OCI-LY1 (cell line): ENCODE data around the gene NR1D2.

Experiments used
- H2AFZ ChIP-seq: fragments of 200-600 bp; sonication (generic), shearing (Covaris generic); 2 replicates; pipeline ENCODE4 v1.6.0; 2014; ENCODE audit warnings: antibody characterized with exemption, mild to moderate bottlenecking, low read length
- H3F3A ChIP-seq: fragments of 200-600 bp; sonication (generic), shearing (Covaris generic); 2 replicates; pipeline ENCODE4 v1.6.0; 2014; ENCODE audit warnings: mild to moderate bottlenecking, antibody characterized with exemption, low read length, moderate library complexity; ENCODE audit not compliant: insufficient read depth
- H3K27ac ChIP-seq: fragments of 200-600 bp; sonication (generic); 2 replicates; pipeline ENCODE4 v1.5.1; 2014; ENCODE audit warnings: low read length, mixed run types, mild to moderate bottlenecking, low read depth; ENCODE audit not compliant: poor library complexity, severe bottlenecking
- H3K27me3 ChIP-seq: fragments of 200-600 bp; sonication (generic); 2 replicates; pipeline ENCODE4 v1.6.0; 2014; ENCODE audit warnings: antibody characterized with exemption, mild to moderate bottlenecking, low read length, moderate library complexity; ENCODE audit not compliant: insufficient read depth
- H3K36me3 ChIP-seq: fragments of 200-600 bp; sonication (generic); 2 replicates; pipeline ENCODE4 v1.6.1; 2014; ENCODE audit warnings: mild to moderate bottlenecking, antibody characterized with exemption, low read length, moderate library complexity, mixed read lengths; ENCODE audit not compliant: insufficient read depth
- H3K4me1 ChIP-seq: fragments of 200-600 bp; sonication (generic); 2 replicates; pipeline ENCODE4 v1.5.1; 2014; ENCODE audit warnings: mild to moderate bottlenecking, low read length, moderate library complexity; ENCODE audit not compliant: insufficient read depth, severe bottlenecking
- H3K4me2 ChIP-seq: fragments of 200-600 bp; sonication (generic), shearing (Covaris generic); 2 replicates; pipeline ENCODE4 v1.6.1; 2014; ENCODE audit warnings: low read length
- H3K4me3 ChIP-seq: fragments of 200-600 bp; sonication (generic); 2 replicates; pipeline ENCODE4 v1.5.1; 2014; ENCODE audit warnings: low read length, low read depth, mild to moderate bottlenecking, mixed read lengths; ENCODE audit not compliant: poor library complexity, severe bottlenecking
- H3K79me2 ChIP-seq: fragments of 200-600 bp; shearing (Covaris generic); 2 replicates; pipeline ENCODE4 v1.6.1; 2016; ENCODE audit warnings: mixed run types, low read length, mixed read lengths; ENCODE audit not compliant: insufficient read depth
- H3K9ac ChIP-seq: fragments of 200-600 bp; sonication (generic), shearing (Covaris generic); 2 replicates; pipeline ENCODE4 v1.6.1; 2014; ENCODE audit warnings: mild to moderate bottlenecking, low read length, mixed read lengths
- H3K9me2 ChIP-seq: fragments of 200-600 bp; sonication (generic), shearing (Covaris generic); 2 replicates; pipeline ENCODE4 v1.6.1; 2014; ENCODE audit warnings: low read depth, mild to moderate bottlenecking, low read length, mixed read lengths
- H3K9me3 ChIP-seq: fragments of 200-600 bp; shearing (Covaris generic); 2 replicates; pipeline ENCODE4 v1.6.1; 2014; ENCODE audit warnings: low read length, mixed read lengths
- H4K20me1 ChIP-seq: fragments of 200-600 bp; sonication (generic), shearing (Covaris generic); 2 replicates; pipeline ENCODE4 v1.6.0; 2016; ENCODE audit warnings: mild to moderate bottlenecking, low read length; ENCODE audit not compliant: insufficient read depth
- CTCF ChIP-seq: fragments of 200-600 bp; sonication (generic), shearing (Covaris generic); IDR thresholded peaks from 2 replicates; pipeline ENCODE4 v1.5.1; 2017; ENCODE audit warnings: mild to moderate bottlenecking, antibody characterized with exemption, low read length, moderate library complexity, mixed read lengths
- EZH2 ChIP-seq: fragments of 200-600 bp; sonication (generic), shearing (Covaris generic); IDR thresholded peaks from 2 replicates; pipeline ENCODE4 v1.8.0; 2017; ENCODE audit warnings: borderline replicate concordance, mixed run types, mild to moderate bottlenecking, antibody characterized with exemption, low read length, moderate library complexity, mixed read lengths

The NR1D2 gene

GRCh38 chr3:23959135-23959900 lies 14.2 kb downstream of the NR1D2 start:
- Histone ChIP-seq H3K9ac (no peak overlapping the region), H4K20me1 (no peaks in the 10 kb centered on the region), H3K27ac (no peak overlapping the region), H3K9me2 (no peaks in the 10 kb centered on the region), H3K4me1 (no peaks in the 10 kb centered on the region), H3K27me3 (no peaks in the 10 kb centered on the region), H2AFZ (no peak overlapping the region), H3K9me3 (no peaks in the 10 kb centered on the region), H3K79me2 (no peaks in the 10 kb centered on the region), H3K4me2 (no peak overlapping the region), H3K4me3 (no peak overlapping the region), H3K36me3 (peaks cover 7% of the 10 kb centered on the region; the same call in 1 of the 2 replicates), H3F3A (no peaks in the 10 kb centered on the region)
- TF ChIP-seq CTCF, result no peak
- no peak for TF ChIP-seq EZH2

GRCh38 chr3:23960649-23961048 lies 15.6 kb downstream of the NR1D2 start:
- Histone ChIP-seq H3K4me2 (no peak overlapping the region), H4K20me1 (no peaks in the 10 kb centered on the region), H3K4me3 (no peak overlapping the region), H3K27me3 (no peaks in the 10 kb centered on the region), H3K36me3 (peaks cover 7% of the 10 kb centered on the region; the same call in 1 of the 2 replicates), H3K9me2 (no peaks in the 10 kb centered on the region), H3K27ac (no peak overlapping the region), H3K9ac (no peak overlapping the region), H3K9me3 (no peaks in the 10 kb centered on the region), H3F3A (no peaks in the 10 kb centered on the region), H3K79me2 (no peaks in the 10 kb centered on the region), H2AFZ (no peak overlapping the region), H3K4me1 (no peaks in the 10 kb centered on the region)
- TF ChIP-seq EZH2 (no peak), CTCF (no peak)

GRCh38 chr3:23961066-23961465 lies 16.0 kb downstream of the NR1D2 start:
- Histone ChIP-seq H3F3A (no peaks in the 10 kb centered on the region), H3K4me3 (no peak overlapping the region), H3K36me3 (peaks cover 7% of the 10 kb centered on the region; the same call in 1 of the 2 replicates), H3K27me3 (no peaks in the 10 kb centered on the region), H4K20me1 (no peaks in the 10 kb centered on the region), H3K27ac (no peak overlapping the region), H3K4me2 (no peak overlapping the region), H2AFZ (no peak overlapping the region), H3K9me3 (no peaks in the 10 kb centered on the region), H3K4me1 (no peaks in the 10 kb centered on the region), H3K9ac (no peak overlapping the region), H3K9me2 (no peaks in the 10 kb centered on the region), H3K79me2 (no peaks in the 10 kb centered on the region)
- TF ChIP-seq EZH2 (no peak), CTCF (no peak)
